HG03571 (cell line): ENCODE measurements around the gene BSN.

ENCODE experiments used
- ATAC-seq: cut with Tn5 transposase; IDR thresholded peaks from one replicate; pipeline ENCODE4 v1.9.1; 2021; ENCODE audit not compliant: unreplicated experiment

BSN gene

GRCh38 chr3:49628249-49628648, 74.0 kb downstream of the BSN start:
- ATAC-seq, result no peak

- ATAC-seq, result no peak
Observed at GRCh38 chr3:49629451-49629850, 75.2 kb downstream of the BSN start.

GRCh38 chr3:49629866-49630265, 75.6 kb downstream of the BSN start:
- ATAC-seq, result no peak

GRCh38 chr3:49630784-49631183, 76.5 kb downstream of the BSN start:
- no peak for ATAC-seq

GRCh38 chr3:49634736-49635135, 80.5 kb downstream of the BSN start:
- no peak for ATAC-seq

GRCh38 chr3:49636883-49637609, 82.8 kb downstream of the BSN start:
- ATAC-seq, result no peak

GRCh38 chr3:49638445-49638844, 84.2 kb downstream of the BSN start:
- no peak for ATAC-seq

- ATAC-seq, result no peak
Observed at GRCh38 chr3:49639551-49639950, 85.3 kb downstream of the BSN start.

GRCh38 chr3:49641292-49641691, 87.0 kb downstream of the BSN start:
- ATAC-seq, result no peak

- ATAC-seq, result no peak
Observed at GRCh38 chr3:49641921-49642707, 87.8 kb downstream of the BSN start.

GRCh38 chr3:49642708-49643145, 88.5 kb downstream of the BSN start:
- ATAC-seq, result no peak

GRCh38 chr3:49644684-49645083, 90.4 kb downstream of the BSN start:
- no peak for ATAC-seq

- ATAC-seq, result no peak
Observed at GRCh38 chr3:49646236-49646635, 92.0 kb downstream of the BSN start.

- no peak for ATAC-seq
Observed at GRCh38 chr3:49647741-49648140, 93.5 kb downstream of the BSN start.

- ATAC-seq, result no peak
Observed at GRCh38 chr3:49648354-49649019, 94.2 kb downstream of the BSN start.

- no peak for ATAC-seq
Observed at GRCh38 chr3:49649576-49649975, 95.3 kb downstream of the BSN start.

- ATAC-seq, result no peak
Observed at GRCh38 chr3:49650177-49650576, 95.9 kb downstream of the BSN start.

- no peak for ATAC-seq
Observed at GRCh38 chr3:49650637-49651036, 96.4 kb downstream of the BSN start.

- no peak for ATAC-seq
Observed at GRCh38 chr3:49652218-49652902, 98.1 kb downstream of the BSN start.

- ATAC-seq, result no peak
Observed at GRCh38 chr3:49652903-49653415, 98.7 kb downstream of the BSN start.

GRCh38 chr3:49653621-49654020, 99.3 kb downstream of the BSN start:
- ATAC-seq, result no peak
